NCI-H146 treated with DMSO at 0.1 percent for 48 hours (cell line): Measurements from ENCODE around the gene SYTL3.

Source experiments
- DNase-seq: peaks from one replicate; lab custom pipeline; 2025; ENCODE audit not compliant: unreplicated experiment; lab: John Stamatoyannopoulos, UW

Gene SYTL3

DNA sequence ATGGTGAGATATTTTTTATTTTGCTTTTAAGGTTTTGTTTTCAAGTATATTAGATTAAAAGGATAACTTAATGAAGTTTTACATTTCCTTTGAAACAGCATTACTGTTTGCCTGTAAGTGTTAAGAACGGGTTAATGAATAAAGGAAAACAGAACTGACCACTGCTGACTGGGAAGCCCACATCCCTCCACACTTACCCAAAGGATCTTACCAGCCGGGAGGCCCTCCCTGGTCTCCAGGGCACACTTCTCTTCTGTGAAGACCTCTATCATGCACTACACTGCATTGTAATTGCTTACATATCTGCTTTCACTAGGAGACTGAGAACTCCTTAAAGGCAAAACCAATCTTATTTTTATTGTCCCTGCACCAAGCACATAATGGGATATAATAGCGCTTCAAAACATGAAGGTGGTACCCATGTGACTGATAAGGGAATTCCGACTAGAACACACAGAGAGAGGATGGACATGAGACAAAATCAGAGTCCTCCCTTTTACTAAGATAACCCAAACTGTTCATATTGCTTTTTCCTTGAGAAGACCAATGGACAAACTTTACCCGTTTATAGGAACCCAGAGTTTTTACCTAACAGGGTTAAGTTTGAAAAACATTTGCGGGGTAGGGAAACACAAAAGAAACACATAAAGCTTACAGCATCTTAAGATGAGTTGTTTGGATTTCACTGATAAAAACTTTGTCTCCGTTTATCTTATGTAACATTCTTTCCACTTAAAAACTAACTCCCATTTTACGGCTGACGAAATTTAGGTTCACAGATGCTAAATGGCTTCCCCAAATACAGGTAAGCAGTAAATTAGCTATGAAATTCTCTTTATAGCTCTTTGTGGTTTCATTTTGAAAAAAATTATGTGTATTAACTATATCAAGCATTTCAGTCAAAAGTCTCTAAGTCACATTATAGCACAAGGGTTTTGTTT lies 160.6 kb downstream of the SYTL3 start:
- DNase-seq, result no peak

DNA sequence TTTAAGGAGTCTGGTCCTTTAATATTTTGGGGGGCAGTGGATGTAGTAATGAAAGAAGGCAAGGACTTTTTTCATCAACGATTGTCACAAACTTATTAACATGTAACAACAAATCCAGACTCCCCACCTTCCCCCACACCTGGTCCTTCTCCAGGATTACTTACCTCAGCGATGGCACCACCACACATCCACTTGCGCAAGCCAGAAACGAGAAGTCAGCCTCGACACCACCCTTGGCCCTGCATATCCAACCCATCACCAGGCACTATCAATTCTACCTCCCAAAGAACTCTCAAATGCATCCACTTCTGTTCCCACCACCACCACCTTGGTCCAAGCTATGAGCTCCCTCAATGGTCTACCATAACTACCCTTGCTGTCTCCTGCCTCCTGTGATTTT lies 162.8 kb downstream of the SYTL3 start:
- DNase-seq, result no peak

DNA sequence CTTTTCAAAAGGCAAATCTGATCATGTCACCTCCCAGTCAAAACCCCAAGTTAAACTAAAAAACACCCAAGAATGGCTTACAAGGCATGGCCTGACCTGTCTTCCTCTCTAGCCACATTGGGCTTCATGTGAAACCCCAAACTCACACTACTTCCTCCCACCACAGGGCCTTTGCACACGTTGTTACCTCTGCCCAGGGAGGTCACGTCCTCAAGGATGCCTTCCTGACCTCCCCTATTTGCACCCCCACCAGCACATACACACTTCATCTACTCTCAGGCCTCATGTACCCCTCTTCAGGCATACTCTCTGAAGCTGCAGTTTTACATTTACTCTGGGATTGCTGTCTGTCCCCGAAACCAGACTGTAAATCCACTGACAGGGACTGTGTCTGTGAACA lies 163.2 kb downstream of the SYTL3 start:
- no peak for DNase-seq
